GM06990 (cell line): ENCODE data around the gene ARMH1.

Source experiments
- DNase-seq: peaks from one replicate; pipeline ENCODE4 v3.0.0-alpha.2; 2011; ENCODE audit not compliant: insufficient read length; ENCODE audit errors: extremely low read depth
- H3K27me3 ChIP-seq: replicated peaks from 2 replicates; pipeline ENCODE4 v1.6.0; 2011; ENCODE audit warnings: low read length; ENCODE audit not compliant: control insufficient read depth, insufficient read depth
- H3K36me3 ChIP-seq: 2 replicates; pipeline ENCODE4 v1.5.1; 2011; ENCODE audit warnings: low read length; ENCODE audit not compliant: control insufficient read depth, insufficient read depth
- H3K4me3 ChIP-seq: replicated peaks from 2 replicates; pipeline ENCODE4 v1.5.1; 2011; ENCODE audit warnings: low read depth, mild to moderate bottlenecking, control low read depth, low read length
- TF ChIP-seq, protein P1 (sequence below): IDR thresholded peaks from 2 replicates; pipeline ENCODE4 v1.5.1; 2011; ENCODE audit warnings: low read length, control low read depth, mild to moderate bottlenecking, inconsistent platforms; ENCODE audit not compliant: insufficient read depth, poor library complexity, severe bottlenecking

The ARMH1 gene

DNA sequence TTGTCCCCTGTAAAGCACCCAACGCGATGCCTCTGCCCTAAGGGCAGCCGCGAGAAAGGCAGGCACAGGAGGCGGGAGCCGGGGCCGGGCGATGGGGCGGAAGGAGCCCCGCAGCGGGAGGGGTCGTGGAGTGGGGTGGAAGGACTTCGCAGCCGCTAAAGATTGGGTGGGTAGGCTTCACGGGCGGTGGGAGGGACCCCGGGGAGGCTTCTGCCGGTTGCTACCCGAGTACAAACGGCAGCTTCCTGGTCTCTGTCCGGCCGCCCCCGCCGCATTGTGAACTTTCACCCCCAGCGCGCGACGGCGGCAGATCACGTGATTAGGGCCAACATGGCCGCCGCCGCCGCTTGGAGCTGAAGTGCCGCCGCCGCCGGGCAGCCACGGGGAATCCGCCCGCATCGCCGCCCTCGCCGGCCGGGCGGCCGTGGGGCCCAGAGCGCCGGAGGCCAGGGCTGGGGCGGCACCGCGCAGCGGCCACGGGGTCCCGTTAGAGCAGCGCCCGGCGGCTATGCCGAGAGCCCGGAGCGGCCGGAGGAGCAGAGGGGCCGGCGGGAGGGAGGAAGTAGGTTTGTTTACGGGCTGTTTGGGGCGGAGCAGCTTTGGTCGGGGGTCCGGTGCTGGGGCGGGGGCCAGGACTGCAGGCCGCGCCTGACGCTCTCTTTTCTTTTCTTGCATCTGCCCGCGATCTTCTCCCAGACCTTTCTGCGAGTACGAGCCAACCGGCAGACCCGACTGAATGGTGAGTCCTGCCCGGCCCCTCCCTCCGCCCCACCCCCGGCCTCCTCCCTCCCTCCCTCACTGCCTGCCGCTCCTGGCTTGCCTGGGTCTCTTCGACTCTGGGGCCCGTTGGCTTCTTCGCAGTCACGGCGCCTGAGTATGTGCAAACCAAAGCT, 42.6 kb upstream of the ARMH1 start:
- H3K4me3 ChIP-seq, result peak overlapping the region; percentile 73
- no peaks in the 10 kb centered on the region for H3K27me3 ChIP-seq
- peak; percentile 89 for DNase-seq
- H3K36me3 ChIP-seq, result peaks cover 24% of the 10 kb centered on the region
- TF ChIP-seq, protein P1, sequence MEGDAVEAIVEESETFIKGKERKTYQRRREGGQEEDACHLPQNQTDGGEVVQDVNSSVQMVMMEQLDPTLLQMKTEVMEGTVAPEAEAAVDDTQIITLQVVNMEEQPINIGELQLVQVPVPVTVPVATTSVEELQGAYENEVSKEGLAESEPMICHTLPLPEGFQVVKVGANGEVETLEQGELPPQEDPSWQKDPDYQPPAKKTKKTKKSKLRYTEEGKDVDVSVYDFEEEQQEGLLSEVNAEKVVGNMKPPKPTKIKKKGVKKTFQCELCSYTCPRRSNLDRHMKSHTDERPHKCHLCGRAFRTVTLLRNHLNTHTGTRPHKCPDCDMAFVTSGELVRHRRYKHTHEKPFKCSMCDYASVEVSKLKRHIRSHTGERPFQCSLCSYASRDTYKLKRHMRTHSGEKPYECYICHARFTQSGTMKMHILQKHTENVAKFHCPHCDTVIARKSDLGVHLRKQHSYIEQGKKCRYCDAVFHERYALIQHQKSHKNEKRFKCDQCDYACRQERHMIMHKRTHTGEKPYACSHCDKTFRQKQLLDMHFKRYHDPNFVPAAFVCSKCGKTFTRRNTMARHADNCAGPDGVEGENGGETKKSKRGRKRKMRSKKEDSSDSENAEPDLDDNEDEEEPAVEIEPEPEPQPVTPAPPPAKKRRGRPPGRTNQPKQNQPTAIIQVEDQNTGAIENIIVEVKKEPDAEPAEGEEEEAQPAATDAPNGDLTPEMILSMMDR, result no peak

DNA sequence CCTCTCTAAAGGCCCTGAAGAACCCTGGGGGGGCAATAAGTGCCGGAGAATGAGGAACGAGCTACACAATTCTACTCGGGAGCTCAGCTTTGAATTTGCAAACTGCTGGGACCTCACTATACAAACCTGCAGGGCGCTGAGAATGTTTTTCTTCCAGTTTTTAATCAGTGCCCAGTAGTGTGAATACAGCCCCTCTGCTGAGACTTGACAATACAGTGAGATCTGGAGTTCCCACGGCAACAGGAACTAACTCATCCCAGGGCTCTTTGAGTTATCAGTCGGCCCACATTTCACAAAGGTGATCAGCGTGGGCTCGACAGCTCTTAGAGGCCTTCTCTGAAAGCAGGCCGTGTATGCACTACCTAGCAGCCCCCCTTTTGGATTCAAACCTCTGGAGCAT, 41.9 kb upstream of the ARMH1 start:
- H3K36me3 ChIP-seq, result peaks cover 30% of the 10 kb centered on the region
- TF ChIP-seq, protein P1, result no peak
- no peak for DNase-seq
- H3K27me3 ChIP-seq, result no peaks in the 10 kb centered on the region
- H3K4me3 ChIP-seq, result peak overlapping the region; percentile 73

DNA sequence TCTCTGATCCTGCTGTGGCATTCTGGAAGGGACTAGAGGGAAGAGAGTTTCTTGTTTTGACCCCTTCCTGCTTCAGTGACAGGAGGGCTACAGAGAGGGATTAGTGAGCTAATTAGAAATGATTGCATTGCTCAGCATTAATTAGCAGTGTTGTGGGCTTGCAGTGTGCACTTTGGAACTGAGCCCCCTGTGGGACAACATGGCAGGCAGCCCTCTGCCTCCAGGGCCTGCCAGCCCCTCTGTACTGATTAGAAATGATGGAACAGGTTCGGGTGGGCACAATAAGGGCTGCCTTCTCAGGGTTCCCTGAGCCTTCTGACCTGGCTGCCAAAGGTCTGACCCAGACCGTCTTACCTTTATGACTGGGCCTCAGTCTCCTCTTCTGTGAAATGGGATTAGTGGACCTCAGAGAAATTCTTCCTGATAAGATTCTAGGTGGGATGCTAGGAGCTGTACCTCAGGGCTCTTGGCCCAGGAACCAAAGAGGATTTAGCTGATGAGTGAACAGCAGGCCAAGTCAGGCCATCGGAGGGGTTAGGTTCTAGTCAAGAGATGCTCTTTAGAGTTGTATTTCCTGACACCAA, 39.8 kb upstream of the ARMH1 start:
- DNase-seq, result no peak
- Histone ChIP-seq H3K36me3 (peaks cover 42% of the 10 kb centered on the region), H3K4me3 (no peak overlapping the region), H3K27me3 (no peaks in the 10 kb centered on the region)
- TF ChIP-seq, protein P1, result no peak

DNA sequence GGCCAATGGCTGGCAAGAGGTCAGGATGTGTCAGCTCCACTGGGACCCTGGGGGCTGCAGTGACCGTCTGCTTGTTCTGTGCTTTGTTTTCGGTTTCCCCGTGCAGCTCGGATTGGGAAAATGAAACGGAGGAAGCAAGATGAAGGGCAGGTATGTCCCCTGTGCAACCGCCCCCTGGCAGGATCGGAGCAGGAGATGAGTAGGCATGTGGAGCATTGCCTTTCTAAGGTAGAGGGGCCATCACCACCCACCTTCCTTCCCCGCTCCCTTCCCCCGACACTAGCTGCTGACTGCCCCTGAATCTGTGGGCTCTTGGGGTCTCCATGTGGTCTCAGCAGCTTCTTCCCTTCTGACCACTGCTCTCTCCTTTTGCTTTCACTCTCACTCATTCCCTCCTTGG, 39.1 kb upstream of the ARMH1 start:
- no peak for DNase-seq
- TF ChIP-seq, protein P1, result no peak
- H3K4me3 ChIP-seq, result no peak overlapping the region
- no peaks in the 10 kb centered on the region for H3K27me3 ChIP-seq
- H3K36me3 ChIP-seq, result peaks cover 46% of the 10 kb centered on the region

DNA sequence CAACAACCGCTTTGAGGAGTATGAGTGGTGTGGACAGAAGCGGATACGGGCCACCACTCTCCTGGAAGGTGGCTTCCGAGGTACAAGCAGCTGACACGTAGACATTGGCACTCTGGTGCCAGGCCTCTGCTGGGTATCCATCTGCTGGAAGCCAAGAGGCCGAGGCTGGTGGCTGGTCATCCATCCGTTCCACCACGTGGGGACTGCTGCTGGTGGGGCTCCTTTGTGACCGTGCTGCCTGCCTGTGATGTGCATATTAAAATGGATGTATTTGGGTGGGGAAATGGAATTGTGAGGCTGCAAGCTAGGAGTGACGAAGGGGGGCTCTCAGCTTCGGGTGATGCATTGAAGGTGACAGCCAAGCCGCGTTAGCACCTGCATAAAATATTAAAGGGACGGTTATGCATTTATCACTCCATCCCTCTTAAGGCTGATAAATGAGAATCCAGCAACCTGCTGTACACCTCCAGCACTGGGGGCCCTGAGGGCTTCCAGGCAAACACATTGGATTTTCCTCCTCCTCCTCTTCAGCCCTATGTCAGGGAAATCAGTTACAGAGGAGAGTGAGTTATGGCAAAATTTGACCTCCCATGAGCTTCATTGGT, 38.3 kb upstream of the ARMH1 start:
- no peak overlapping the region for H3K4me3 ChIP-seq
- peaks cover 49% of the 10 kb centered on the region for H3K36me3 ChIP-seq
- no peaks in the 10 kb centered on the region for H3K27me3 ChIP-seq
- DNase-seq, result no peak
- TF ChIP-seq, protein P1, result no peak
